Neural progenitor cell (in vitro differentiated cells): Measurements from ENCODE around the gene SETD2.

Source experiments
- CTCF ChIP-seq: fragments of 200-600 bp; sonication (generic); IDR thresholded peaks from 2 replicates; pipeline ENCODE4 v1.5.1; 2017; ENCODE audit warnings: antibody characterized with exemption, mild to moderate bottlenecking
- EZH2 ChIP-seq: fragments of 200-600 bp; sonication (generic); IDR thresholded peaks from 2 replicates; pipeline ENCODE4 v1.6.1; 2017; ENCODE audit warnings: antibody characterized with exemption, mild to moderate bottlenecking, moderate library complexity

DNA sequence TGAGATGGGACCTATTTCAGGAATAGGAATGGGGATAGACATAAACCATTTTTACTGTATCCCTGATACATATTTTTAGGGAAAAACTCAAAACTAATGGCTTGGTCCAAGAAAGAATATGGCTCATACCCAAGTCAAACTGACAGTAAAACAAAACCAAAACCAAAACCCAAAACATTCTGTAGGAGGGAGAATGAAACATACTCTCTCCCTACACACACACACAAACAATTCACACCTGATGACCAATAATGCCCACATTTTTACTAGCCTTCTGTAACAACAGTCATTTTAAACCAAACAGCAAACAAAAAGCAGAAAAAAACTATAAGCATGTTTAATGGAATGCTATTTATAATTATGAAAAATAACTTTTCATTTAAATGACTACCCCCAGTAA is 109.5 kb downstream of the SETD2 start:
- no peak for TF ChIP-seq CTCF
- no peak for TF ChIP-seq EZH2
